Hepatocyte (in vitro differentiated cells): ENCODE data around the gene CLGN.

Source experiments
- EZH2 ChIP-seq: fragments of 200-600 bp; sonication (generic); IDR thresholded peaks from 2 replicates; pipeline ENCODE4 v1.6.1; 2016; ENCODE audit warnings: antibody characterized with exemption, mild to moderate bottlenecking, borderline replicate concordance
- TF ChIP-seq, protein P1 (sequence below): fragments of 200-600 bp; sonication (generic); IDR thresholded peaks from 2 replicates; pipeline ENCODE4 v1.5.1; 2016; ENCODE audit warnings: antibody characterized with exemption, mild to moderate bottlenecking; ENCODE audit not compliant: poor library complexity

DNA sequence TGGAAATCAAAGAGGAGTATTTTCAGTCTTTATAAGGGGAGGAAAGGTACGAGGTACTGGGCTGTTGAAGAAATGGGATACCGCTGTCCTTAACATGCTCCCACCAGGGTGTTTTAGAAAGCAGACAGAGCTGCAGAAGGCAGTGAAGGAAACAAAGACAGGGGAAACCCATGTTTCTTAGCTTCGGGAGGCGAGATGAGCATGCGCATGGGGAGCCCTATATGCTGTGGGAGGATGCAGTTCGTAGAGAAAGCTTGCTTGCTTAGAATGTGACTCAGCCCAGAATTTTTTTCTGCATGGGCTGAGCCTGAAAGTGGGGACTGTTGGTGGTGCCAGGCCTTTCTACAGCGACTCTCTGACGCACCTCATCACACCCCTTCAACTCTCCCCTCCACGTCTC lies 82.8 kb downstream of the CLGN start:
- TF ChIP-seq, protein P1, sequence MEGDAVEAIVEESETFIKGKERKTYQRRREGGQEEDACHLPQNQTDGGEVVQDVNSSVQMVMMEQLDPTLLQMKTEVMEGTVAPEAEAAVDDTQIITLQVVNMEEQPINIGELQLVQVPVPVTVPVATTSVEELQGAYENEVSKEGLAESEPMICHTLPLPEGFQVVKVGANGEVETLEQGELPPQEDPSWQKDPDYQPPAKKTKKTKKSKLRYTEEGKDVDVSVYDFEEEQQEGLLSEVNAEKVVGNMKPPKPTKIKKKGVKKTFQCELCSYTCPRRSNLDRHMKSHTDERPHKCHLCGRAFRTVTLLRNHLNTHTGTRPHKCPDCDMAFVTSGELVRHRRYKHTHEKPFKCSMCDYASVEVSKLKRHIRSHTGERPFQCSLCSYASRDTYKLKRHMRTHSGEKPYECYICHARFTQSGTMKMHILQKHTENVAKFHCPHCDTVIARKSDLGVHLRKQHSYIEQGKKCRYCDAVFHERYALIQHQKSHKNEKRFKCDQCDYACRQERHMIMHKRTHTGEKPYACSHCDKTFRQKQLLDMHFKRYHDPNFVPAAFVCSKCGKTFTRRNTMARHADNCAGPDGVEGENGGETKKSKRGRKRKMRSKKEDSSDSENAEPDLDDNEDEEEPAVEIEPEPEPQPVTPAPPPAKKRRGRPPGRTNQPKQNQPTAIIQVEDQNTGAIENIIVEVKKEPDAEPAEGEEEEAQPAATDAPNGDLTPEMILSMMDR, result no peak
- no peak for TF ChIP-seq EZH2
